ENCODE results near the gene NEURL2.
"Not testable (repeated sequence)": the region's sequence is repeated elsewhere in the genome, so short reads cannot be mapped to it uniquely, and the experiment has no call there.

Gene NEURL2

GRCh38 chr20:45890985-45891983 lies at the start of gene NEURL2, which contains the start of gene CTSA:
Gene NEURL2 (minus strand): TSS chr20:45891208. CDS start chr20:45890991, 217 bp downstream.
Gene CTSA (plus strand): TSS chr20:45891335. CDS start chr20:45891569, 234 bp downstream.
- peak within 1 kb of the TSS; percentile 36 to 92 (median 78) for H3K27ac ChIP-seq

GRCh38 chr20:45940469-45940868 lies 49.5 kb upstream of the NEURL2 start:
- Histone ChIP-seq H3K27ac (no peak overlapping the region), H3K4me3 (no peak overlapping the region)

More at GRCh38 chr20:45890985-45891983, at the start of gene NEURL2, which contains the start of gene CTSA:
- peak within 1 kb of the TSS; percentile 53 to 93 (median 78) for H3K4me3 ChIP-seq

- H3K4me3 ChIP-seq, result no peak overlapping the region
- H3K27ac ChIP-seq, result no peak overlapping the region
Measured at GRCh38 chr20:45940053-45940452, 49.0 kb upstream of the NEURL2 start.

GRCh38 chr20:45938727-45939438 lies 47.9 kb upstream of the NEURL2 start:
- peak overlapping the region in 1 of 21 experiments; percentile 3 for H3K27ac ChIP-seq
- no peak overlapping the region for H3K4me3 ChIP-seq

GRCh38 chr20:45937765-45938164 lies 46.8 kb upstream of the NEURL2 start:
- Histone ChIP-seq H3K4me3 (no peak overlapping the region), H3K27ac (no peak overlapping the region)

GRCh38 chr20:45935416-45936046 lies 44.5 kb upstream of the NEURL2 start:
- H3K27ac ChIP-seq, result peak overlapping the region in 20 of 21 experiments; percentile 23 to 100 (median 100)

GRCh38 chr20:45934586-45935415 lies 43.8 kb upstream of the NEURL2 start, which contains the start of gene PCIF1:
Gene PCIF1 (plus strand): TSS chr20:45934683. CDS start chr20:45939000, 4,317 bp downstream.
- H3K27ac ChIP-seq, result peak within 1 kb of the TSS; percentile 95 to 100 (median 100)
- H3K4me3 ChIP-seq, result peak within 1 kb of the TSS; percentile 82 to 98 (median 94)

More at GRCh38 chr20:45935416-45936046, 44.5 kb upstream of the NEURL2 start:
- H3K4me3 ChIP-seq, result peak overlapping the region; percentile 82 to 98 (median 94)

- H3K27ac ChIP-seq, result peak overlapping the region; percentile 95 to 100 (median 100)
- peak overlapping the region; percentile 82 to 98 (median 94) for H3K4me3 ChIP-seq
Measured at GRCh38 chr20:45934046-45934585, 43.1 kb upstream of the NEURL2 start.

GRCh38 chr20:45933266-45934045 lies 42.4 kb upstream of the NEURL2 start:
- H3K4me3 ChIP-seq, result peak overlapping the region; percentile 82 to 98 (median 94)
- H3K27ac ChIP-seq, result peak overlapping the region in 20 of 21 experiments; percentile 97 to 100 (median 100)

- H3K27ac ChIP-seq, H3K4me3 ChIP-seq: not testable (repeated sequence)
Measured at GRCh38 chr20:45931680-45932079, 40.7 kb upstream of the NEURL2 start.

GRCh38 chr20:45927071-45927878 lies 36.3 kb upstream of the NEURL2 start:
- Histone ChIP-seq H3K27ac (no peak overlapping the region), H3K4me3 (no peak overlapping the region)

GRCh38 chr20:45926731-45927070 lies 35.7 kb upstream of the NEURL2 start:
- Histone ChIP-seq H3K4me3 (no peak overlapping the region), H3K27ac (no peak overlapping the region)

GRCh38 chr20:45925821-45926506 lies 35.0 kb upstream of the NEURL2 start:
- H3K27ac ChIP-seq, result peak overlapping the region in 3 of 21 experiments; percentile 7 to 23 (median 15)
- H3K4me3 ChIP-seq, result no peak overlapping the region

GRCh38 chr20:45924391-45925261 lies 33.6 kb upstream of the NEURL2 start:
- Histone ChIP-seq H3K4me3 (no peak overlapping the region), H3K27ac (peak overlapping the region in 15 of 21 experiments; percentile 35 to 72 (median 57))

Data from skin epidermis (tissue), 12 donors.